HepG2 (cell line): ENCODE data around the gene NDUFC1. TPM values are rescaled to one million over a fixed set of nuclear protein-coding genes. Genes with fewer than 3 reads are reported as not detected.

ENCODE experiments used
- polyA plus RNA-seq, 8 experiments: library from polyadenylated mRNA; depleted of rRNA in 3 of 8; stranded (reverse) in 7 of 8; unstranded in 1 of 8; fragments of >200 nt; fragmentation: Illumina TruSeq in 4 of 8; extraction: Trizol in 4 of 8; gene quantifications; 2 replicates each; pipeline versions ENCODE4 v1.2.1 to v1.2.3, GENCODE V29; 2011 to 2016; ENCODE audit warnings: low read depth in 4 of 8, missing spikeins in 1 of 8, mixed read lengths in 1 of 8; ENCODE audit not compliant: insufficient read depth in 1 of 8
- small RNA-seq, 3 experiments: library from RNA; depleted of rRNA; stranded (forward); fragments of <200 nt; gene quantifications; one replicate each; pipeline ENCODE3, GENCODE V24; 2012; ENCODE audit warnings: low read depth in 2 of 3, low replicate concordance in 1 of 3; ENCODE audit not compliant: insufficient read length in 3 of 3, insufficient read depth in 2 of 3
- total RNA-seq, 5 experiments: library from RNA; depleted of rRNA; stranded (reverse); fragments of >200 nt; fragmentation: Illumina TruSeq; extraction: Trizol; gene quantifications; 2 replicates each; pipeline ENCODE4 v1.2.3, GENCODE V29; 2016; ENCODE audit warnings: low read depth in 1 of 5

Gene NDUFC1
- total and polyA plus RNA-seq, 2 of the 13 experiments (the other 11 are each of a cell fraction or from before 2014, with no cell fraction given), result 43.4 to 96.4 TPM

Small RNA genes lying within 50 kb of the gene (small RNA-seq; reads per million reads assigned to genes)
- gene RNU6-1074P (0 reads per million in 3 experiments), gene RNU6-1214P (0 to 0.10 (median 0) reads per million in 3 experiments)

Other genes starting within 250 kb of the NDUFC1 start
- 35.4 and 44.5 TPM in 2 replicates for gene ELF2, start 125.3 kb downstream of the NDUFC1 start, total RNA-seq (2016; rRNA removed; fragmentation: Illumina TruSeq; extraction: Trizol)
- gene ELF2, start 125.3 kb downstream of the NDUFC1 start, polyA plus RNA-seq (2011; rRNA removed), result 24.2 and 28.6 TPM in 2 replicates
- 0.11 TPM in 1 of 2 replicates, not detected in the other for gene MGARP, start 22.3 kb downstream of the NDUFC1 start, total RNA-seq (2016; rRNA removed; fragmentation: Illumina TruSeq; extraction: Trizol)
- 0.13 TPM in 2 replicates for gene MGARP, start 22.3 kb downstream of the NDUFC1 start, polyA plus RNA-seq (2011; rRNA removed)
- gene NAA15, start 972 bp downstream of the NDUFC1 start, total RNA-seq (2016; rRNA removed; fragmentation: Illumina TruSeq; extraction: Trizol), result 50.2 and 81.2 TPM in 2 replicates
- 4.9 and 6.2 TPM in 2 replicates for gene NAA15, start 972 bp downstream of the NDUFC1 start, polyA plus RNA-seq (2011; rRNA removed)
- 8.1 and 8.6 TPM in 2 replicates for gene RAB33B, start 151.6 kb upstream of the NDUFC1 start, total RNA-seq (2016; rRNA removed; fragmentation: Illumina TruSeq; extraction: Trizol)
- gene RAB33B, start 151.6 kb upstream of the NDUFC1 start, polyA plus RNA-seq (2011; rRNA removed), result 6.3 and 7.6 TPM in 2 replicates